ENCODE results near the gene OR51S1.

GRCh38 chr11:4830909-4831308, 18.1 kb downstream of the OR51S1 start:
- TF ChIP-seq CTCF (conservative IDR thresholded peaks at IDR 0.05 in 1 of 2, IDR thresholded peaks at IDR 0.05 in 1 of 2; ENCODE audit: extremely low read depth in 1 of 2, insufficient read depth in 1 of 2, low read depth in 1 of 2, low read length in 2 of 2) (no peak), EZH2 (IDR thresholded peaks at IDR 0.05; ENCODE audit: borderline replicate concordance, low read length) (no peak)

Measured in mammary epithelial cell (primary cell).